Ishikawa (cell line): ENCODE measurements around the gene SDC4.

ENCODE experiments used
- EGR1 ChIP-seq: IDR thresholded peaks from 2 replicates; pipeline ENCODE4 v1.6.1; 2012
- EP300 ChIP-seq: IDR thresholded peaks from 2 replicates; pipeline ENCODE4 v1.6.1; 2012; ENCODE audit warnings: borderline replicate concordance
- FOXM1 ChIP-seq: IDR thresholded peaks from 2 replicates; pipeline ENCODE4 v1.6.1; 2012; ENCODE audit warnings: low read depth, borderline replicate concordance
- MAX ChIP-seq: IDR thresholded peaks from 2 replicates; pipeline ENCODE4 v1.6.1; 2012
- NFIC ChIP-seq: IDR thresholded peaks from 2 replicates; pipeline ENCODE4 v1.6.1; 2012
- RAD21 ChIP-seq: IDR thresholded peaks from 2 replicates; pipeline ENCODE4 v1.6.1; 2012; ENCODE audit warnings: low read depth
- REST ChIP-seq: IDR thresholded peaks from 2 replicates; pipeline ENCODE4 v1.6.1; 2012; ENCODE audit warnings: low read depth, mild to moderate bottlenecking
- TAF1 ChIP-seq: IDR thresholded peaks from 2 replicates; pipeline ENCODE4 v1.6.1; 2012; ENCODE audit warnings: low read depth, mild to moderate bottlenecking
- TEAD4 ChIP-seq: IDR thresholded peaks from 2 replicates; pipeline ENCODE4 v1.6.1; 2012
- USF1 ChIP-seq: IDR thresholded peaks from 2 replicates; pipeline ENCODE4 v1.6.1; 2012
- YY1 ChIP-seq: IDR thresholded peaks from 2 replicates; pipeline ENCODE4 v1.6.1; 2012; ENCODE audit warnings: low read depth
- ZBTB7A ChIP-seq: IDR thresholded peaks from 2 replicates; pipeline ENCODE4 v1.6.1; 2012; ENCODE audit warnings: low read depth

GRCh38 chr20:45344168-45344860 lies 3.9 kb downstream of the SDC4 start:
- TF ChIP-seq EP300 (peak; percentile 46; the same call in 1 of the 2 replicates), MAX (no peak), FOXM1 (no peak), USF1 (no peak), REST (no peak), RAD21 (no peak), YY1 (no peak), TAF1 (no peak), NFIC (peak; percentile 39), TEAD4 (peak; percentile 47), EGR1 (no peak), ZBTB7A (peak; percentile 84)
